Endodermal cell (in vitro differentiated cells): Measurements from ENCODE around the gene CXXC5. TPM values are rescaled to one million over a fixed set of nuclear protein-coding genes. Genes with fewer than 3 reads are reported as not detected.
A peak's percentile ranks its signal among the peaks of the same experiment; 100 is the strongest.

Experiments used
- DNase-seq: peaks from one replicate; pipeline ENCODE4 v3.0.0-alpha.2; 2017
- H3K27ac ChIP-seq: 2 replicates; pipeline ENCODE4 v1.5.1; 2013; ENCODE audit warnings: mild to moderate bottlenecking, low read depth, low read length, moderate library complexity
- H3K27me3 ChIP-seq: 2 replicates; pipeline ENCODE4 v1.6.1; 2013; ENCODE audit warnings: mild to moderate bottlenecking, low read length, moderate library complexity; ENCODE audit not compliant: insufficient read depth, control insufficient read depth, poor library complexity, severe bottlenecking
- H3K36me3 ChIP-seq: 2 replicates; pipeline ENCODE4 v1.7.0; 2013; ENCODE audit warnings: mild to moderate bottlenecking, low read length, moderate library complexity; ENCODE audit not compliant: control insufficient read depth, insufficient read depth
- H3K4me1 ChIP-seq: one replicate; pipeline ENCODE4 v1.7.0; 2013; ENCODE audit warnings: low read length; ENCODE audit not compliant: control insufficient read depth, insufficient read depth
- H3K4me3 ChIP-seq: 2 replicates; pipeline ENCODE4 v1.5.1; 2013; ENCODE audit warnings: mild to moderate bottlenecking, low read length, moderate library complexity
- H3K9ac ChIP-seq: 2 replicates; pipeline ENCODE4 v1.6.1; 2013; ENCODE audit warnings: mild to moderate bottlenecking, low read length, moderate library complexity; ENCODE audit not compliant: poor library complexity, severe bottlenecking; ENCODE audit errors: extremely low read depth
- H3K9me3 ChIP-seq: 2 replicates; pipeline ENCODE4 v1.6.1; 2013; ENCODE audit warnings: mild to moderate bottlenecking, low read length, moderate library complexity; ENCODE audit not compliant: control insufficient read depth
- H3K27ac Mint-ChIP-seq: 2 replicates; pipeline ENCODE4 v1.8.0; 2020; ENCODE audit warnings: mixed read lengths
- H3K27me3 Mint-ChIP-seq: 2 replicates; pipeline ENCODE4 v1.8.0; 2021; ENCODE audit warnings: mild to moderate bottlenecking, mixed read lengths; ENCODE audit not compliant: insufficient read depth
- H3K36me3 Mint-ChIP-seq: 2 replicates; pipeline ENCODE4 v1.8.0; 2020; ENCODE audit warnings: low read depth, mixed read lengths
- H3K4me1 Mint-ChIP-seq: 2 replicates; pipeline ENCODE4 v1.8.0; 2020; ENCODE audit warnings: mixed read lengths
- H3K4me3 Mint-ChIP-seq: 2 replicates; pipeline ENCODE4 v1.8.0; 2020; ENCODE audit warnings: mild to moderate bottlenecking, moderate library complexity, mixed read lengths
- H3K9me3 Mint-ChIP-seq: 2 replicates; pipeline ENCODE4 v1.8.0; 2020; ENCODE audit warnings: mild to moderate bottlenecking, mixed read lengths
- WGBS, 2 experiments: methylation state at CpG; one replicate each; pipeline versions ENCODE4 v1.1.5 to v1.1.7; 2013; ENCODE audit warnings: missing lambda C conversion rate in 2 of 2, mixed read lengths in 1 of 2; ENCODE audit not compliant: insufficient coverage in 1 of 2, insufficient read length in 1 of 2; 5-methylcytosine and 5-hydroxymethylcytosine counted together
- total RNA-seq, 2 donors: library from RNA; stranded (reverse); fragmentation: NEBNext Ultra II Directional in 1 of 2; extraction: Animal tissue kit (Norgen Biotek cat#: 25700) in 1 of 2; gene quantifications; 2 replicates in 1 of 2; 3 replicates in 1 of 2; pipeline ENCODE4 v1.2.1, GENCODE V29; 2021
- TF ChIP-seq, protein P1 (sequence below): fragments of 200-600 bp; sonication (generic); conservative IDR thresholded peaks from 2 replicates; pipeline ENCODE4 v1.5.0; 2021; ENCODE audit warnings: antibody characterized with exemption, mild to moderate bottlenecking

The CXXC5 gene
- total RNA-seq, 2 donors from 2014 or later: 50.5 to 67.9 TPM

DNA sequence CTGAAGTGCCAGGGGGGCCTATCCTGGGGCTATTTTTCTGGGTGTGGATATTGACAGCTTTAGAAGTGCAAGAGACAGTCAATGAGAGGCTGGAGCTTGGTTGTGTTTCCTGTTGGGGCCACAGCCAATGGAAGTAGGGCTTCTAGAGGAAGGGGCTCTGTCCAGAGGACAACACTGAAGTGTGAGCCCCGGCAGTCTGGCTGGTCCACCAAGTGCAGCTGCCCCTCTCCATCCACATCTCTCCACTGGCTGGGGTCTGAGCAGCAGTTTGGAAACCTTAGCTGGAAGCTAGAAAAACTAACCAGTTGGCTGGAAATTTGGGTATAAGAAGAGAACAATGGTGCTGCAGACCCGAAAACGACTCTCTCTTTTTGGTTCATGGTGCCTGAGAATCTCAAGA, 83.1 kb downstream of the CXXC5 start:
- H3K4me1 ChIP-seq: no peaks in the 10 kb centered on the region
- H3K27ac Mint-ChIP-seq: peak overlapping the region; percentile 13
- H3K4me3 ChIP-seq: no peak overlapping the region
- no peaks in the 10 kb centered on the region for H3K9me3 Mint-ChIP-seq
- peak overlapping the region; percentile 8 for H3K27ac ChIP-seq
- TF ChIP-seq, protein P1, sequence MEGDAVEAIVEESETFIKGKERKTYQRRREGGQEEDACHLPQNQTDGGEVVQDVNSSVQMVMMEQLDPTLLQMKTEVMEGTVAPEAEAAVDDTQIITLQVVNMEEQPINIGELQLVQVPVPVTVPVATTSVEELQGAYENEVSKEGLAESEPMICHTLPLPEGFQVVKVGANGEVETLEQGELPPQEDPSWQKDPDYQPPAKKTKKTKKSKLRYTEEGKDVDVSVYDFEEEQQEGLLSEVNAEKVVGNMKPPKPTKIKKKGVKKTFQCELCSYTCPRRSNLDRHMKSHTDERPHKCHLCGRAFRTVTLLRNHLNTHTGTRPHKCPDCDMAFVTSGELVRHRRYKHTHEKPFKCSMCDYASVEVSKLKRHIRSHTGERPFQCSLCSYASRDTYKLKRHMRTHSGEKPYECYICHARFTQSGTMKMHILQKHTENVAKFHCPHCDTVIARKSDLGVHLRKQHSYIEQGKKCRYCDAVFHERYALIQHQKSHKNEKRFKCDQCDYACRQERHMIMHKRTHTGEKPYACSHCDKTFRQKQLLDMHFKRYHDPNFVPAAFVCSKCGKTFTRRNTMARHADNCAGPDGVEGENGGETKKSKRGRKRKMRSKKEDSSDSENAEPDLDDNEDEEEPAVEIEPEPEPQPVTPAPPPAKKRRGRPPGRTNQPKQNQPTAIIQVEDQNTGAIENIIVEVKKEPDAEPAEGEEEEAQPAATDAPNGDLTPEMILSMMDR: no peak
- H3K9ac ChIP-seq: no peak overlapping the region
- no peaks in the 10 kb centered on the region for H3K4me1 Mint-ChIP-seq
- H3K36me3 Mint-ChIP-seq: no peaks in the 10 kb centered on the region
- H3K9me3 ChIP-seq: no peaks in the 10 kb centered on the region
- H3K27me3 ChIP-seq: no peaks in the 10 kb centered on the region
- DNase-seq: no peak
- no peak overlapping the region for H3K4me3 Mint-ChIP-seq
- H3K36me3 ChIP-seq: no peaks in the 10 kb centered on the region
- 76 to 87% methylated on average over 2 to 3 of the region's 3 CpGs for WGBS, 2 experiments
- H3K27me3 Mint-ChIP-seq: no peaks in the 10 kb centered on the region

DNA sequence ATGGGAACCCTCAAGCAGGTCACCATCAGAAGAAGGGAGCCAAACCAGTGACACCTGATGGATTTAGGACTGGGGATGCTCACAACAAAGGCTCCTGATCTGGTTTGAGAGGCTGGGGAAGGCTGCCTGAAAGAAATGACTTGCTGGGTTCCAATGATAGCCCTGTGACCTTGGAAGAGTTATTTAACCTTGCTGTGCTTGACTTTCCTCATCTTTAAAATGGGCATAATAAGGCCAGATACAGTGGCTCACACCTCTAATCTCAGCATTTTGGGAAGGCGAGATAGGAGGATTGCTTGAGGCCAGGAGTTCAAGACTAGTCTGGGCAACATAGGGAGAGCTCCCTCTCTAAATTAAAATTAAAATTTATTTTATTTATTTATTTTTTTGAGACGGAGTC, 83.9 kb downstream of the CXXC5 start:
- 81 to 100% methylated on average over 2 of the region's 2 CpGs for WGBS, 2 experiments
- Histone ChIP-seq H3K4me3 (no peak overlapping the region), H3K27ac (no peak overlapping the region), H3K9ac (no peak overlapping the region), H3K27me3 (no peaks in the 10 kb centered on the region), H3K36me3 (no peaks in the 10 kb centered on the region), H3K4me1 (no peaks in the 10 kb centered on the region), H3K9me3 (no peaks in the 10 kb centered on the region)
- H3K36me3 Mint-ChIP-seq: no peaks in the 10 kb centered on the region
- H3K4me3 Mint-ChIP-seq: no peak overlapping the region
- no peak for DNase-seq
- H3K4me1 Mint-ChIP-seq: no peaks in the 10 kb centered on the region
- no peaks in the 10 kb centered on the region for H3K9me3 Mint-ChIP-seq
- TF ChIP-seq, protein P1: no peak
- no peaks in the 10 kb centered on the region for H3K27me3 Mint-ChIP-seq
- H3K27ac Mint-ChIP-seq: no peak overlapping the region

DNA sequence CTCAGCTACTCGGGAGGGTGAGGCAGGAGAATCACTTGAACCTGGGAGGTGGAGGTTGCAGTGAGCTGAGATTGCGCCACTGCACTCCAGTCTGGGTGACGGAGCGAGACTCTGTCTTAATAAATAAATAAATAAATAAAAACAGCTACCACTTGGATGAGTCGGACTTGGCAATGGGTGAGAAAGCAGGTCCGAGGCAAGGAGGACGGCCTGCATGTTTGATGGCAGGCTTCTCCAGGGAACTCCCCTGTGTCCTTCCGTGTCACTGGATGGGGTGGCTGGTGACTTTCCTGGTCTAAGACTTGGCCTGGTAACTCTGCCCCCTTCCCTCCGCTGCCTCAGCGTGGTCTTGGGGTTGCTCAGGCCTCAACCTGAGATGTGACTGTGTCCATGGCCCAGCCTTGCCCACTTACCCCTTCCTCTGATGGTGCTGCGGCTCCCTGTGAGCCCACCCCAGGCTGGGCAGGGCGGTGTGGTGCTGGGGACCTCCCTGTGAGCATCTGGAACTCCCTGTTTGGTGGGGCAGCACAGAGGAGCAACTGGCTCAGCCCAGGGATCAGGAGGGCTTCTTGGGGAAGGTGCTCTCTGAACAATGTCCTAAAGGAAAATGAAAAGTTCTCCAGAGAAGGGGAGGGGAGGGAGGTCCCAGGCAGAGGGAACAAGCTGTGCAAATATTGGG, 85.0 kb downstream of the CXXC5 start:
- TF ChIP-seq, protein P1: no peak
- H3K4me3 ChIP-seq: no peak overlapping the region
- no peaks in the 10 kb centered on the region for H3K36me3 ChIP-seq
- WGBS, 2 experiments: 96% methylated on average over 7 to 9 of the region's 12 CpGs
- H3K27ac Mint-ChIP-seq: no peak overlapping the region
- no peaks in the 10 kb centered on the region for H3K4me1 ChIP-seq
- no peaks in the 10 kb centered on the region for H3K27me3 Mint-ChIP-seq
- no peak overlapping the region for H3K4me3 Mint-ChIP-seq
- H3K9me3 Mint-ChIP-seq: no peaks in the 10 kb centered on the region
- no peaks in the 10 kb centered on the region for H3K36me3 Mint-ChIP-seq
- no peak overlapping the region for H3K9ac ChIP-seq
- H3K27me3 ChIP-seq: no peaks in the 10 kb centered on the region
- peak overlapping the region; percentile 93 for H3K27ac ChIP-seq
- no peak for DNase-seq
- no peaks in the 10 kb centered on the region for H3K9me3 ChIP-seq
- H3K4me1 Mint-ChIP-seq: no peaks in the 10 kb centered on the region

Other genes with a start within 250 kb of the CXXC5 start
- 10 to 100 TPM in 1 of 2 donors, 1 to 10 TPM in 1; 9.8 to 10.6 TPM for gene SPATA24, start 244.3 kb upstream of the CXXC5 start, total RNA-seq
- gene DNAJC18, start 208.8 kb upstream of the CXXC5 start, total RNA-seq: 10 to 100 TPM; 21.8 to 26.6 TPM
- gene ECSCR, start 185.6 kb upstream of the CXXC5 start, total RNA-seq: under 1 TPM in 1 of 2 donors, not detected in 1; 0.62 TPM
- gene SMIM33, start 177.3 kb upstream of the CXXC5 start, total RNA-seq: not detected
- under 1 TPM in 1 of 2 donors, not detected in 1; 0.20 TPM for gene STING1, start 165.6 kb upstream of the CXXC5 start, total RNA-seq
- 100 to 1,000 TPM; 172 to 202 TPM for gene UBE2D2, start 87.0 kb upstream of the CXXC5 start, total RNA-seq
- gene PSD2, start 147.5 kb downstream of the CXXC5 start, total RNA-seq: 1 to 10 TPM in 1 of 2 donors, under 1 TPM in 1; 0.55 to 2.5 TPM